Psoas muscle (tissue), 8 donors: ENCODE data around the gene KIAA1217. TPM values are rescaled to one million over a fixed set of nuclear protein-coding genes. Genes with fewer than 3 reads are reported as not detected.
A peak's percentile ranks its signal among the peaks of the same experiment; 100 is the strongest.

Experiments
- ATAC-seq, 4 donors: fragments of 200-7000 bp; cut with Tn5 transposase; one replicate each; pipeline ENCODE4 v1.9.1; 2020; ENCODE audit warnings: moderate library complexity in 3 of 4, mild to moderate bottlenecking in 2 of 4
- DNase-seq, 2 donors: peaks; one replicate each; pipeline ENCODE4 v3.0.0-alpha.2; 2020
- H3K27ac ChIP-seq: fragments of 200-600 bp; one replicate; pipeline ENCODE4 v1.8.0; 2022
- H3K27me3 ChIP-seq, 3 donors: fragments of 200-600 bp in 1 of 3; one replicate each; pipeline versions ENCODE4 v1.6.1 to v1.8.0; 2013 to 2022; ENCODE audit warnings: low read length in 2 of 3, mild to moderate bottlenecking in 2 of 3, moderate library complexity in 1 of 3; ENCODE audit not compliant: insufficient read depth in 3 of 3
- H3K36me3 ChIP-seq, 2 donors: fragments of 200-600 bp in 1 of 2; one replicate each; pipeline versions ENCODE4 v1.6.1 to v1.8.0; 2013 to 2022; ENCODE audit warnings: low read depth in 1 of 2, mild to moderate bottlenecking in 1 of 2, moderate library complexity in 1 of 2; ENCODE audit not compliant: insufficient read depth in 1 of 2
- H3K4me1 ChIP-seq: fragments of 200-600 bp; one replicate; pipeline ENCODE4 v1.8.0; 2022
- H3K4me3 ChIP-seq: fragments of 200-600 bp; one replicate; pipeline ENCODE4 v1.8.0; 2022; ENCODE audit warnings: mild to moderate bottlenecking
- H3K9me3 ChIP-seq: fragments of 200-600 bp; one replicate; pipeline ENCODE4 v1.8.0; 2022
- WGBS, 3 donors: extraction: QIAGEN DNeasy Blood & Tissue Kit; methylation state at CpG; one replicate each; pipeline versions ENCODE4 v1.1.6 to v1.1.7; 2013; 5-methylcytosine and 5-hydroxymethylcytosine counted together
- intact Hi-C, 2 donors: fragments of 100-400 bp; cut with DNase I; formaldehyde crosslinking; loops; one replicate each; pipeline versions ENCODE4 v1.11.0 to v1.14.2; 2022
- polyA plus RNA-seq, 3 donors: library from polyadenylated mRNA; stranded (reverse); fragments of 200-250 nt; gene quantifications; one replicate each; pipeline ENCODE4 v1.2.3, GENCODE V29; 2013
- total RNA-seq, 4 donors: library from RNA; stranded (reverse); fragmentation: NEBNext Ultra II Directional in 2 of 4; extraction: Animal tissue kit (Norgen Biotek cat#: 25700) in 2 of 4; gene quantifications; one replicate each; pipeline versions ENCODE4 v1.2.1 to v1.2.4, GENCODE V29; 2021 to 2023
- TF ChIP-seq, protein P1 (sequence below): fragments of 200-600 bp; IDR thresholded peaks from one replicate; pipeline ENCODE4 v1.8.0; 2022; ENCODE audit warnings: antibody characterized with exemption
- donor health status: healthy with polysubstance abuse.
- donor health status: DM: no; HTN: no; CAD: no; lungs with moderate emphysema.
- donor health status: Bipolar disorder and iron deficiency.
- donor health status: healthy.
- donor health status: DM: yes; HTN: yes; CAD: no.
- donor health status: DM: no; HTN: no; CAD: no.
- donor health status: DM: no; HTN: no; CAD: no.
- donor health status: DM: yes; HTN: yes; CAD: no.

The KIAA1217 gene
- total and polyA plus RNA-seq, 7 donors = 8.9 to 169 (median 65.9) TPM

- DNase-seq (peak in 1 of 2 donors; percentile 20), ATAC-seq (peak in 2 of 4 donors; percentile 6 to 10)
- Histone ChIP-seq H3K36me3 (no peaks in the 10 kb centered on the region), H3K27ac (peak overlapping the region; percentile 93), H3K9me3 (no peaks in the 10 kb centered on the region), H3K4me1 (peaks cover 57% of the 10 kb centered on the region), H3K4me3 (peak overlapping the region; percentile 67), H3K27me3 (no peaks in the 10 kb centered on the region)
- intact Hi-C loops = loop anchor here (2.0 to 10.0 kb wide), 5 partner anchors 47 to 315 kb away; no protein-coding TSS in a partner anchor
- WGBS, 3 donors = 8 to 11% (median 11%) methylated on average over 12 of the region's 12 CpGs
- TF ChIP-seq, protein P1, sequence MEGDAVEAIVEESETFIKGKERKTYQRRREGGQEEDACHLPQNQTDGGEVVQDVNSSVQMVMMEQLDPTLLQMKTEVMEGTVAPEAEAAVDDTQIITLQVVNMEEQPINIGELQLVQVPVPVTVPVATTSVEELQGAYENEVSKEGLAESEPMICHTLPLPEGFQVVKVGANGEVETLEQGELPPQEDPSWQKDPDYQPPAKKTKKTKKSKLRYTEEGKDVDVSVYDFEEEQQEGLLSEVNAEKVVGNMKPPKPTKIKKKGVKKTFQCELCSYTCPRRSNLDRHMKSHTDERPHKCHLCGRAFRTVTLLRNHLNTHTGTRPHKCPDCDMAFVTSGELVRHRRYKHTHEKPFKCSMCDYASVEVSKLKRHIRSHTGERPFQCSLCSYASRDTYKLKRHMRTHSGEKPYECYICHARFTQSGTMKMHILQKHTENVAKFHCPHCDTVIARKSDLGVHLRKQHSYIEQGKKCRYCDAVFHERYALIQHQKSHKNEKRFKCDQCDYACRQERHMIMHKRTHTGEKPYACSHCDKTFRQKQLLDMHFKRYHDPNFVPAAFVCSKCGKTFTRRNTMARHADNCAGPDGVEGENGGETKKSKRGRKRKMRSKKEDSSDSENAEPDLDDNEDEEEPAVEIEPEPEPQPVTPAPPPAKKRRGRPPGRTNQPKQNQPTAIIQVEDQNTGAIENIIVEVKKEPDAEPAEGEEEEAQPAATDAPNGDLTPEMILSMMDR = no peak
These were observed 1.1 kb downstream of the KIAA1217 start for GRCh38 chr10:24209946-24210491.

DNA sequence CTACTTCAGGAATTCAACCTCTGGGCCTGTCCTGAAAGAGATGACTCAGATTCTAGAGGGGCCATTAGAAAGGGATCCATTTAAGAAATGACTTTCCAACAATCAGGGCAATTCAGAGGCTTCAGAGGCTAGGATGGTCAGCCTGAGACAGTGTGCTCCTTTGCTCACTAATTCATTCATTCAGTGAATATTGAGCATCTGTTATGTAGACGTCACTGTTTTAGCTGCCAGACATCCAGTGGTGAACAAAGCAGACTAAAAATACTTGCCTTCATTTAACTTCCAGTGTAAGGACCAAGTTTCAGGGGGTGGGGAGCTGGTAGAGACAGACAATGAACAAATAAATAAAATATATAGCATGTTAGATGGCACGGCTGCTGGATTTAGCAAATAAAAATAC is 1.6 kb downstream of the KIAA1217 start:
- ATAC-seq = no peak
- peaks cover 62% of the 10 kb centered on the region for H3K4me1 ChIP-seq
- no peaks in the 10 kb centered on the region for H3K36me3 ChIP-seq
- WGBS, 3 donors = 49 to 54% (median 52%) methylated on average over 2 of the region's 2 CpGs
- no peaks in the 10 kb centered on the region for H3K27me3 ChIP-seq
- intact Hi-C loops = loop anchor here (5.0 to 10.0 kb wide), 4 partner anchors 47 to 314 kb away; no protein-coding TSS in a partner anchor
- H3K9me3 ChIP-seq = no peaks in the 10 kb centered on the region
- H3K27ac ChIP-seq = peak overlapping the region; percentile 93
- DNase-seq = no peak
- TF ChIP-seq, protein P1 = no peak
- peak overlapping the region; percentile 67 for H3K4me3 ChIP-seq

GRCh38 chr10:24213266-24213665 is 4.3 kb downstream of the KIAA1217 start:
- 31 to 53% (median 32%) methylated on average over 4 of the region's 4 CpGs for WGBS, 3 donors
- ATAC-seq (no peak), DNase-seq (no peak)
- TF ChIP-seq, protein P1 = no peak
- intact Hi-C loops = loop anchor here (5.0 to 10.0 kb wide), 4 partner anchors 44 to 312 kb away; no protein-coding TSS in a partner anchor
- Histone ChIP-seq H3K27ac (peak overlapping the region; percentile 93), H3K4me1 (peaks cover 74% of the 10 kb centered on the region), H3K9me3 (no peaks in the 10 kb centered on the region), H3K36me3 (no peaks in the 10 kb centered on the region), H3K27me3 (no peaks in the 10 kb centered on the region), H3K4me3 (peak overlapping the region; percentile 67)

DNA sequence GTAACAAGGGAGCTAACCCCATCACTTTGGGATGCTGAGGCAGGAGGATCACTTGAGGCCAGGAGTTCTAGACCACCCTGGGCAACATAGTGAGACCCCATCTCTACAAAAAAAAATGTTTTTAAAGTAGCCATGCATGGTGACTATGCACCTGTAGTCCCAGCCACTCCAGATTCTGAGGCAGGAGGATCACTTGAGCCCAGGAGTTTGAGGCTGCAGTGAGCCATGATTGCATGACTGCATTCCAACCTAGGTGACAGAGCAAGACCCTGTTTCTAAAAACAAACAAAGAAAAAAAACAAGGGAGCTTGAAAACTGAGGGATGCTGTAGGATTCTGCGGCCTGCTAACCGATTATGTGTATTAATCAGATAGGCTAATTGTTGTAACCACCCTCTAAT is 4.9 kb downstream of the KIAA1217 start:
- DNase-seq = no peak
- no peak overlapping the region for H3K4me3 ChIP-seq
- WGBS, 3 donors = 95 to 100% (median 96%) methylated on average over 2 of the region's 2 CpGs
- H3K9me3 ChIP-seq = no peaks in the 10 kb centered on the region
- no peaks in the 10 kb centered on the region for H3K36me3 ChIP-seq
- H3K27me3 ChIP-seq = no peaks in the 10 kb centered on the region
- TF ChIP-seq, protein P1 = no peak
- peaks cover 72% of the 10 kb centered on the region for H3K4me1 ChIP-seq
- ATAC-seq = no peak
- H3K27ac ChIP-seq = peak overlapping the region; percentile 93
- intact Hi-C loops = loop anchor here (5.0 to 10.0 kb wide), 4 partner anchors 43 to 311 kb away; no protein-coding TSS in a partner anchor
